Fibroblast of skin of left biceps (primary cell): Measurements from ENCODE around the gene SLC3A2.
"Not testable (repeated sequence)": the region's sequence is repeated elsewhere in the genome, so short reads cannot be mapped to it uniquely, and the experiment has no call there.

Experiments
- DNase-seq, 2 experiments: peaks; one replicate each; pipeline ENCODE4 v3.0.0-alpha.2; 2013; ENCODE audit warnings: low read depth in 2 of 2

The SLC3A2 gene

GRCh38 chr11:62880803-62881578, at the start of gene SLC3A2:
TSS of gene SLC3A2 (plus strand) at chr11:62880896. CDS start at chr11:62881024, 128 bp downstream.
- DNase-seq, result peak; percentile 66 to 68

DNA sequence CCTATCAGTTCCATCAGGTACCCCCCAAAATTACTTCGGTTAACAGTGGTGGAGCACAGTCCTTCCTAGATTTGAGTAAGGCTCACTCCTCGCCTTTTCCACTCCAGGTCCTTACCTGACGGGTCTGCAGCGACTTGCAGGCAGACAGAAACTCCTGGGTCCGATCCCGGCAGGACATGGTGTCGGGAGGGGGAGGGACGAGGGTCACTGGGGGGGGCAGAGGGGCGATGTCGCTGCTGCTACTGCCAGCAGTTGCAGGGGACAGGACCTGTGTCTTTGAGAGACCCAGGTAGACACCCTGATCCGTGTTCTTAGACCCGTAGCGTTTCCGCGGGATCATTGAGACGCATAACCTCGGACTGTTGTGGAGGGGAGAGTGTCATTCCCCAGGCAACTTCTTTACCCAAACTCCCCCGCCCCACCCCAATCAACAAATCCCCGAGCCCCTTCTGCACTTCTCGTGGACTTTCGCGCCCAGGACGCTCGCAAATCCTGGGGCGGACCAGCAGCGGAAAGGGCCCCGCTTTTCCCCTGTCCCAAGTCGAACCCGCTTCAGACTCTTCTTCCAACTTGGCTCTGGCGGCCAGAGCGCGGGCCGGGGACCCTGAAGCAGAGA, 49.7 kb upstream of the SLC3A2 start:
- DNase-seq, result no peak

DNA sequence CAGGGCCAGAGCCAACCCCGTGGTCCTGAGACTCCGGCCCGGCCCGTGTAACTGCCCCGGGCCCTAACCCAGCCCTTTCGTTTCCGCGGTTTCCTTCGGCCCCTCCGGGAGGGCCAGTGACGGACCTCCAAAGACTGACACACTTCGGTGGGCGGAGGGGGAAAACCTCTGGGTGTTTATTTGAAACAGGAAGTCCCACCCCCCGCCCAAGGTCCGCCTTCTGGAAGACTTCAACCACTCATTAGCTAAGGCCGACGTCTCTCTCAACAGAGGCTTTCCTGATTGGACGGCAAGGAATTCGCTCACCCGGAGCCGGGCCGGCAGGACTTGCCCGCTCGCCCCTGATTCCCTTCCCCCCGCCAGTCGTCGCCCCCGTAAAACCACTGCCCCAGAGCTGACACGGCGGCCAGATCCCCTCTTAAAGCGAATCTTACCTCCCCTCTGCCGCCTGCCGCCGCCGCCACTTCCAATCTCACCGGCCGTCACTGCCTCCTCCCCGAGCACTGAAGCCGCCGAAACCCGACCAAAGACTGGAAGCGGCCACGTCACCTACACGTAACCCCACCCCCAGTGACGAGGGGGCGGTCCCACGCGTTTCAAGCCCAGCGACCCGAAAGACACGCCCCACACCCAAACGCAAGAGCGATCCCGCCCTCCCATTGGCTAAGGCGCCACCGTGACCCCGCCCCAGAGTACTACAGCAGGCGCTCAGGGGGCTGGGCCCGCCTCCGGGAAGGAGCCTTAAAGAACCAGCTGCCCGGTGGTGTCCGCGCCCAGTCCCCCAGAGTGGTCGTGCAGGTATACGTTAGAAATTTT, 49.0 kb upstream of the SLC3A2 start, which contains the start of gene STX5:
Gene STX5, minus strand, starts transcription at position 532 of the 816 bp plus-strand sequence. CDS start 808 bp downstream, outside the sequence.
- DNase-seq, result peak; percentile 92 to 94

GRCh38 chr11:62832336-62833234, 48.1 kb upstream of the SLC3A2 start, which contains the start of gene TEX54:
TSS of gene TEX54 (minus strand) at chr11:62832841.
- no peak for DNase-seq

- DNase-seq, result no peak
Observed at GRCh38 chr11:62835336-62835735, 45.4 kb upstream of the SLC3A2 start.

- DNase-seq, result peak; percentile 67 to 73
Observed at GRCh38 chr11:62839050-62839945, 41.4 kb upstream of the SLC3A2 start, which contains the start of gene WDR74. TSS of gene WDR74 (minus strand) at chr11:62839590. CDS start at chr11:62839570, 20 bp downstream.

GRCh38 chr11:62840721-62841360, 39.9 kb upstream of the SLC3A2 start:
- peak; percentile 60 to 63 for DNase-seq

DNA sequence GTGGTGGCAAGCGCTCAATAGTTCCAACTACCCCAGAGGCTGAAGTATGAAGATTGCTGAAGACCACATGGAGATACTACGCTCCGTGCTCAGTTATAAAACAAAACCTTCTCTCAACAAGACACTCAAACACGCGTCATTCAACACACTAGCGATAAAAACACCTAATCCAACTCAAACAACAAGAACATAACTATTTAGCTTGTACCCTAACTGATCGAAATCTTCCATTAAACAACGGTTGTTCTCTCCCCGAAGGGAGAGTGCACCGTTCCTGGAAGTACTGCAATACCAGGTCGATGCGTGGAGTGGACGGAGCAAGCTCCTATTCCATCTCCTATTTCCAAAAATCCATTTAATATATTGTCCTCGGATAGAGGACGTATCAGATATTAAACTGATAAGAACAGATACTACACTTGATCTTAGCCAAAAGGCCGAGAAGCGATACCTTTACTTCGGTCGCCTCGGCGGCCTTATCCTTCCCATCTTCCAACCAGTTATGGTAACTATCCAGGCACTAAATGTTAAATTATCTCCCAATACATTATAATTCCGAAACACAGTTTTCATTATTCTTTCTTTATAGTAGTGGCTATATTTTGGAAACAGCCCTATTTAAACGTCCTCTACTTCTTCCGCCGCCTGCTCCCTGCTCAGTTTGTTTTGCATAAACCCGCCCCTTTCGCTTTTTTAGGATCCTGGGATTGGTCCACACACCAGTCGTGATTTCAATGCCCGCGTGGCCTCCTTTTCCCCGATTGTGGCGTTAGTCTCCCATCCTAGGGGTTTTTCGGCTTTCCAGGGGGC, 39.1 kb upstream of the SLC3A2 start:
- peak; percentile 100 for DNase-seq

GRCh38 chr11:62842171-62842741, 38.4 kb upstream of the SLC3A2 start:
- DNase-seq, result no peak

DNA sequence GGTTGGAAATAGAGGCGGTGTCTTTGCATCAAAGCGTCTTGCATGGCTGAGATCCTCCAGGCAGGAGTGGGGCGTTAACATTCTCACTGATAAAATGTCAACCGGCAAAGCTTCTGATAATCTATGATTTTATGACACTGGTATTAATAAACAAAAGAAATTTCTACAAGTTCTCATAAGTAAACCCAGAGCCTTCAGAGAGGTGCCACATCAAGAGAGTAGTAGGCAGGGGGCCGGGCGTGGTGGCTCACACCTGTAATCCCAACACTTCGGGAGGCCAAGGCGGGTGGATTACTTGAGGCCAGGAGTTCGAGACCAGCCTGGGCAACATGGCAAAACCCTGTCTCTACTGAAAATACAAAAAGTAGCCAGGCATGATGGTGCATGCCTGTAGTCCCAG, 37.8 kb upstream of the SLC3A2 start:
- DNase-seq, result not testable (repeated sequence)

- DNase-seq, result no peak
Observed at GRCh38 chr11:62843466-62843865, 37.2 kb upstream of the SLC3A2 start.

DNA sequence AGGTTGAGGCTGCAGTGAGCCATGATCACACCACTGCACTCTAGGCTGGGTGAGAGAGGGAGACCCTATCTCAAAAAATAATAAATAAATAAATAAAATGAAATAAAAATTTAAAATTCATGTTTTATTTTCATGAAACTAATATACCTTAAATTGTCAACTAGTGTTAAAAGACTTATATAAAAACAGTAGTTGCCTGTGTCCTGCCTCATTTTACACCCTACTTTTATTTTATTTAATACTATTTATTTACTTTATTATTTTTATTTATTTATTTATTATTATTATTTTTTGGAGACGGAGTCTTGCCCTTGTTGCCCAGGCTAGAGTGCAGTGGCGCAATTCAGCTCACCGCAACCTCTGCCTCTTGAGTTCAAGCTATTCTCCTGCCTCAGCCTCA, 36.5 kb upstream of the SLC3A2 start:
- no peak for DNase-seq

GRCh38 chr11:62846177-62846576, 34.5 kb upstream of the SLC3A2 start:
- DNase-seq, result no peak

DNA sequence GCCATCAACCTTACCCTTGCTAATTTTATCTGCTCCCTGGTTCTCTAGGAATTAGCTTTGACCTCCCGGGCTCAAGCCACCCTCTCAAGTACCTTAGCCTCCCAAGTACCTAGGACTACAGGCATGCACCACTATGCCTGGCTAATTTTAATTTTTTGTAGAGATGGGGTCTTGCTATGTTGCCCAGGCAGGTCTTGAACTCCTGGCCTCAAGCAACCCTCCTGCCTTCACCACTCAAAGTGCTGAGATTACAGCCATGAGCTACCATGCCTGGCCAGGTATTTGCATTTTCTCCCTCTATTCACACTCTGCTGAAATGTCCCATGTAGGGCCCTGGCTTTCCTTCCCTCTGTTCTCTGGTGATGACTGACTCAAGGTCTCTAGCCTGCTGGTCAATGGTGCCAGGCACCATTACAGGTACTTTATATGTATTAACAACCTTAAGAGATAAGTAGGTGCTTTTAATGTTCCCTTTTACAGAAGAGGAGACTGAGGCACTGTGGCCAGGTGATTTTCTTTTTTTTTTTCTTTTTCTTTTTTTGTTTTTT, 32.9 kb upstream of the SLC3A2 start:
- no peak for DNase-seq

DNA sequence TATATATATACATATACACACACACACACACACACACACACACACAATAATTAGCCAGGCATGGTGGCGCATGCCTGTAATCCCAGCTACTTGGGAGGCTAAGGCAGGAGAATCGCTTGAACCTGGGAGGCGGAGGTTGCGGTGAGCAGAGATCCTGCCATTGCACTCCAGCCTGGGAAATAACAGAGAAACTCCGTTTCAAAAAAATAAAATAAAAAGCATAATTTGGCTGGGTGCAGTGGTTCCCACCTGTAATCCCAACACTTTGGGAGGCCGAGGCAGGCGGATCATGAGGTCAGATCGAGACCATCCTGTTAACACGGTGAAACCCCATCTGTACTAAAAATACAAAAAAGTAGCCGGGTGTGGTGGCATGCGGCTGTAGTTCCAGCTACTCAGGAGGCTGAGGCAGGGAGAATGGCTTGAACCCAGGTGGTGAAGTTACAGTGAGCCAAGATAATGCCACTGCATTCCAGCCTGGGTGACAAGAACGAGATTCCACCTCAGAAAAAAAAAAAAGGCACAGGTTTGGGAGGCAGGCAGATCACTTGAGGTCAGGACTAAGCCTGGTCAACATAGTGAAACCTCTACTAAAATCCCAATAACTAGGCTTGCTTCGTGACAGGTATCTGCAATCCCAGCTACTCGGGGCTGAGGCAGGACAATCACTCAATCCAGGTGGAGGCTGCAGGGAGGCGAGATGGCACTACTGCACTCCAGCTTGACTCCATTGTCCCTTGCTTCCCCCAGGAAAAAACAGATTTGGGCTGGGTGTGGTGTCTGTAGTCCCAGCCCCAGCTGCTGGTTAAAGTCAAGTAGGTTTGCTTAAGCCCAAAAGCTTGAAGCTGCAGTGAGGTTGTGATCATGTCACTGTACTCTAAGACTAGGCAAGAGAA, 29.5 kb upstream of the SLC3A2 start:
- DNase-seq, result no peak

- DNase-seq, result no peak
Observed at GRCh38 chr11:62851807-62852522, 28.7 kb upstream of the SLC3A2 start.
